Choroid plexus epithelial cell (primary cell): Measurements from ENCODE around the gene RBBP5.

ENCODE experiments used
- DNase-seq: peaks from one replicate; pipeline ENCODE4 v3.0.0-alpha.2; 2010; ENCODE audit warnings: low read depth
- H3K4me3 ChIP-seq: 2 replicates; pipeline ENCODE4 v1.5.1; 2011; ENCODE audit warnings: low read depth, mild to moderate bottlenecking, control low read depth, low read length, moderate library complexity
- TF ChIP-seq, protein P1 (sequence below): conservative IDR thresholded peaks from 2 replicates; pipeline ENCODE4 v1.5.1; 2011; ENCODE audit warnings: low read depth, mild to moderate bottlenecking, control low read depth, inconsistent platforms, low read length, moderate library complexity

Gene RBBP5

DNA sequence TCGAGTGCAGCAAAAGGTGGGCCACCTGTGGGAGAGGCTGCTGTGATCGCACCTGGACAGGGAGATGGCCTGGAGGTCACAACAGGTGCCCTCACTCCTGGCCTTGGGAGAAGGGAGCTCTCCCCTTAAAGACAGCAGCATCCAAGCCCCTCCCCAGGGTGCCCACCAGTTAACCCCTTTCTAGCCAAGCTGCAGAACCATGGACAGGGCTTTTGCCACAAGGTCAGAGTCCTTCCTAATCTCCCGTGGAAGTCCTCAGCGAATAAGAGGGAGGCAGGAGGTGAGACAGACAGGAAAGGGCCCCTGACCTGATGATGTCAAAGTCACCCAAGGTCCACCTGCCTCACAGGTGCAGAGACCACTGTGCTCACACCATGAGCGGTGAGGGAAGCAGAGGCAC lies 77.0 kb downstream of the RBBP5 start:
- DNase-seq = no peak
- TF ChIP-seq, protein P1, sequence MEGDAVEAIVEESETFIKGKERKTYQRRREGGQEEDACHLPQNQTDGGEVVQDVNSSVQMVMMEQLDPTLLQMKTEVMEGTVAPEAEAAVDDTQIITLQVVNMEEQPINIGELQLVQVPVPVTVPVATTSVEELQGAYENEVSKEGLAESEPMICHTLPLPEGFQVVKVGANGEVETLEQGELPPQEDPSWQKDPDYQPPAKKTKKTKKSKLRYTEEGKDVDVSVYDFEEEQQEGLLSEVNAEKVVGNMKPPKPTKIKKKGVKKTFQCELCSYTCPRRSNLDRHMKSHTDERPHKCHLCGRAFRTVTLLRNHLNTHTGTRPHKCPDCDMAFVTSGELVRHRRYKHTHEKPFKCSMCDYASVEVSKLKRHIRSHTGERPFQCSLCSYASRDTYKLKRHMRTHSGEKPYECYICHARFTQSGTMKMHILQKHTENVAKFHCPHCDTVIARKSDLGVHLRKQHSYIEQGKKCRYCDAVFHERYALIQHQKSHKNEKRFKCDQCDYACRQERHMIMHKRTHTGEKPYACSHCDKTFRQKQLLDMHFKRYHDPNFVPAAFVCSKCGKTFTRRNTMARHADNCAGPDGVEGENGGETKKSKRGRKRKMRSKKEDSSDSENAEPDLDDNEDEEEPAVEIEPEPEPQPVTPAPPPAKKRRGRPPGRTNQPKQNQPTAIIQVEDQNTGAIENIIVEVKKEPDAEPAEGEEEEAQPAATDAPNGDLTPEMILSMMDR = no peak
- H3K4me3 ChIP-seq = no peak overlapping the region

DNA sequence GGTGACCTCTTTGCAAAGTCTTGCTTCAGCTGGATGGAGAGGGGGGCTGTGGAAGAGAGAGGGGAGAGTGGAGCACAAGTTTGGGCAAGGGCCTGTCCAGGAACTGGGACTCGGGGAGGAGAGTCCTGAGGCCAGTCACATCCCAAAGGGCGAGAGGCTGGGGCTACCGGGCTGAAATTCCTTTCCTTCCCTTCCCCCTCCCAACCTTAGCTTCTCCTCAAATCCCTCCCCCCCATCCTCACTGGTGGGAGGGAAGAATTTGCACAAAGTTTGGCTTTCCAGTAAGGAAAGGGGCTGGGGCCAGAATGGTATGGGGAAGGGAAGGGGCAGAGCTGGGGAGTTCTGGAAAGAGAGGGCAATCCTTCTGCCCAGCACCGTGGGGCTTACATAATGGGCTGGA lies 77.9 kb downstream of the RBBP5 start:
- DNase-seq = no peak
- no peak overlapping the region for H3K4me3 ChIP-seq
- TF ChIP-seq, protein P1 = no peak

DNA sequence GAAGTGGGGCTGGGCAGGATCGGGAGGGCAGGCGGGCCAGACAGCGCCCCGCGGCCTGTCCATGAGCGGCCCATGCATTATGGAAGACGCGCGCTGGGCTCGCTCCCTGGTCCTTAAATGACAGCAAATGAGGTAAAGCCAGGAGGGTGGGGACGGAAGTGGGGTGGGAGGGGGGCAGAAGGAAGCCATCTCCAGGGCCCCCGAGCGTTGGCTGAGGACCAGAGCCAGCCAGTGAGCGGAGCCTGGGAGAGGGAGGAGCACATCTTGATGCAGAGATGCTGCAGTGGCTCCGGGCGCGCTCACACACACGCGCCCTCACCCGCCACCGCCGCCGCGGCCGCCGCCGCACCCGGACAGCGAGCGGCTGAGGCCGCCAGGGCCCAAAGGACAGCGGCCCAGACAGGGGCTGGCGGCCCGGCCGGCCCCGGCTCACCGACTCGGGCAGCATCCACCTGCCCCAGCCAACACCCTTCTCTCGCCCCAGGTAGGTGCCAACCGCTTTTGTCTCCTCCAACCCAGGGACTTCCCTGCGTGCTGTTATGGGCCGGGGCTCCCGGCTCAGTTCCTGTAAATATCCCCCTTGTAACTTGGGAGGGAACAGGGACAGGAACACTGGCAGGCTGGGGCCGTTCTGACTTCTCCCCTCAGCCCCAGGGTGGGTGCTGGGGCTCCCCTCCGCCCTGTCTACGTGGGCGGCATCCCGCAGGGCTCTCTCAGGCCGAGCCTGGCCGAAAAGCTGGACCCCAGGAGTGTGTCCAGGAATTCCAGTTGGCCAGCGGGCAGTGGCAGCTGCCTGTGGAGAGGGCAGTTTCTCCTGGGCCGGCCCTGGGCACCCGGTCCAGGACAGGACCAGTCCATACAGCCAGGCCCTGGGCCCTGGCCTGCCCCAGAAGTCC lies 78.6 kb downstream of the RBBP5 start, which contains the start of gene CNTN2:
CNTN2 (plus strand) TSS at position 302 of the 896 bp plus-strand sequence. CDS start 9,974 bp downstream, outside the sequence.
- TF ChIP-seq, protein P1 = no peak
- no peak for DNase-seq
- no peak within 1 kb of the TSS for H3K4me3 ChIP-seq

DNA sequence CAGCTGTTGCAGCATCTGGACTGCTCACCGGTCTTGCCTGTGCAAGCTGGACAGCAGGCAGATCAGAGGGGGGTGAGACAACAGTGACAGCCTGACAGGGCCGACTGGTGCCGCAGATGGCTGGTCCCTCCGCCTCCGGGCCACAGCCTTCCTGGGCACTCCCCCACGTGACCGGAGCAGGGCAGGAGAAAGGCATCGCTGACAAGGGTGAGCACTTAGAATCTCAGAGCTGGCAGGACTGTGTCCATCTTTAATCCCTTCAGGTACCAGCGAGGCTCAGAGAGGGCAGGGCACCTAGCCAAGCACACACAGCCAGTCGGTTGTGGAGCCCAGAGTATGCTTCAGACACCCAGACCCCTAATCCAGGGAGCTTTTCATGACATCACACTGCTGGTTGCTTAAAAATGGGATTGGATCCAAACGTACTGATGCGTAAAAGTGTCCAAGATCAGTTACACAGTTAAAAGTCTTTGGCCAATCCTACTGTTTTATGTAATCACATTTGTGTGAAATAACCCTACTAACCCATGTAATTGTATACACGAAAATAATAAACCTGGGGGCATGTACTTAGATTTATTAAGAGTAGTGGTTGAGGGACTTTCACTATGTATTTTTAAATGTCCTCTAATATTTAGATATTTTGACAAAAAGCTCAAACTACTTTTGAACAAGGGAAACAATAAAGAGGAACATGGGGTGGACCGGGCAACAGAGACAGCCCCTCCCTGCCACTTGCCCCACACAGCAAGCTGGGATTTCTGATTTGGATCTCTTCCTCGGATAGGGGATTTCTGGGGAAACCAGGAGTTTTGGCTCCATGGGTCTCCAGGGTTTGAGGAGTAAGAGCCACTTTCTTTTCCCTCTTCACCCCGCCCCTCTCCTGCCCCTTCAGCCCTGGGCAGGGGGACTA lies 79.5 kb downstream of the RBBP5 start:
- TF ChIP-seq, protein P1 = no peak
- H3K4me3 ChIP-seq = no peak overlapping the region
- no peak for DNase-seq

DNA sequence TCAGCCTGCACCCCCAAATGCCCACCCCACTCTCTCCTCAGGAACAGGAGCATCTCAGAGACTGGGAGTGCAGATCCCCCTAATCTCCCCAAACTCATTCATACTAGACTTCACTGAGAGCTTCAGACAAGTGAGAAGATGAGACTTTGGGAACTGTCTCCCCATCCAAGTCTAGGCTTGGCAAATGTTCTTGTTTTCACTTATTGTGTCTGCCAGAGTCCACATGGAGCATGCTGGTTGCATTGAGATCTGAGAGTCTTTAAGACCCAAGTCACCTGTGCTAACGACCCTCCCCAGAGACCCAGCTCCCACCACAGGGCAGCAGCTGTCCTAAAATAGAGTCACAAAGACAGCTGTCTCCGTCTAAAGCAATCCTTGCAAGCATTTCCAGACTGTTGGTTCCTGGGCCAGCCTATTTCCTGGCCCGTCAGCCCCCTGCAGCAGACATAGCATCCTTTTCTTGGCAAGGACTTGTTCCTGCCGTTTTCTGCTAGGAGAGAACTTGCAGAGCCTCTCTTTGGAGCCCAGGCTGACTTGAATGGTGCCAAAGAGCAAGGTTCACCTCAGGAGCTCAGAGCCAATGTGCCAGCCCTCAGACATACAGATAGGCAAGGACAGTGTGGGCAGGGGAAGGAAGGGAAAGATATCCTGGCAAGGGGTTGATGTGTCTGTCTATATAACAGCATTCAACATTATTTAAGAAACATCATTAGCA lies 80.6 kb downstream of the RBBP5 start:
- H3K4me3 ChIP-seq = no peak overlapping the region
- TF ChIP-seq, protein P1 = no peak

DNA sequence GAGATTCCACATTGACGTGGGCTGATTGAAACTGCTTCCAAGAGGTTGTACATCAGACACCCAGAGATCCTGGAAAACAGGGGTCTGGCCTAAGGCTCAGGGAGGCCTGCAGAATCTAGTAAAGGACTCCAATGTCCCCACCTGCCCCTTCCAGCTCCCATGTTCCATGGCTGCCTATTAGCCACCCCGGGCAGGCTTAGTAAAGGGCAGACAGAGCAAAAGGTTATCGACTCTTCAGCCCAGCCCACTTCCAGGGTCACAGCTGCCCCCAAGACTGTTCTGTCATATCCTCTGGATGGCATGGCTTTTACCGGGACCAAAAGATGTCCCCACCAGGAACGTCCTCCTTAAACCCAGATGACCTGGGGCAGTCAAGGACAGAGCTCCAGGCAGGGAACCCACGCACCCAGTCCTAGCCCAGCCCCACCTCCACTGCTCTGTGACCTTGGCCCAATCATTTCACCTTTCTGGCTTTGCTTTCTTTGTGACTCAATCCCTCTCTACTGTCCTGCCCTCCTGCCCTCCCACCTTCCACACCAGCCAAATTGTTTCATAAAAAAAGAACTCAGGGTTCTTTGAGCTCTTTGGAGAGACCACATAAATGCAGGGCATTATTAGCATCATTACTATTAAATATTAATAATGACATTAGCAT lies 83.5 kb downstream of the RBBP5 start:
- no peak for DNase-seq
- TF ChIP-seq, protein P1 = no peak
- no peak overlapping the region for H3K4me3 ChIP-seq

More for the DNA sequence above, 80.6 kb downstream of the RBBP5 start:
- no peak for DNase-seq
